Mesendoderm (in vitro differentiated cells): ENCODE data around the gene RRAS2.
"Not testable (repeated sequence)": the region's sequence is repeated elsewhere in the genome, so short reads cannot be mapped to it uniquely, and the experiment has no call there.

Experiments
- DNase-seq: peaks from one replicate; pipeline ENCODE4 v3.0.0; 2013
- H2AK5ac ChIP-seq: 2 replicates; pipeline ENCODE4 v1.6.1; 2013; ENCODE audit warnings: low read length, inconsistent platforms
- H2BK120ac ChIP-seq: 2 replicates; pipeline ENCODE4 v1.6.1; 2013; ENCODE audit warnings: low read depth, mild to moderate bottlenecking, low read length, moderate library complexity, mixed read lengths
- H2BK15ac ChIP-seq: replicated peaks from 2 replicates; pipeline ENCODE4 v1.6.1; 2013; ENCODE audit warnings: low read depth, mild to moderate bottlenecking, moderate library complexity
- H2BK5ac ChIP-seq: 2 replicates; pipeline ENCODE4 v1.6.1; 2013; ENCODE audit warnings: low read length, inconsistent platforms
- H3K18ac ChIP-seq: 2 replicates; pipeline ENCODE4 v1.6.1; 2013; ENCODE audit warnings: mild to moderate bottlenecking, low read length, mixed read lengths
- H3K23ac ChIP-seq: one replicate; pipeline ENCODE4 v1.6.1; 2013; ENCODE audit warnings: low read length
- H3K27ac ChIP-seq: 2 replicates; pipeline ENCODE4 v1.5.1; 2013; ENCODE audit warnings: low read depth, mild to moderate bottlenecking, inconsistent platforms, low read length, moderate library complexity
- H3K27me3 ChIP-seq: 2 replicates; pipeline ENCODE4 v1.6.1; 2013; ENCODE audit warnings: low read length, control low read depth, mild to moderate bottlenecking, inconsistent platforms; ENCODE audit not compliant: insufficient read depth, poor library complexity
- H3K36me3 ChIP-seq: 2 replicates; pipeline ENCODE4 v1.6.1; 2013; ENCODE audit warnings: low read length, inconsistent platforms; ENCODE audit not compliant: control insufficient read depth, insufficient read depth
- H3K4ac ChIP-seq: one replicate; pipeline ENCODE4 v1.6.1; 2013; ENCODE audit warnings: low read depth, mild to moderate bottlenecking, low read length, moderate library complexity
- H3K4me1 ChIP-seq: 2 replicates; pipeline ENCODE4 v1.6.1; 2013; ENCODE audit warnings: low read depth, low read length, inconsistent platforms; ENCODE audit not compliant: control insufficient read depth
- H3K4me2 ChIP-seq: 2 replicates; pipeline ENCODE4 v1.6.1; 2013; ENCODE audit warnings: low read length
- H3K4me3 ChIP-seq: 2 replicates; pipeline ENCODE4 v1.5.1; 2013; ENCODE audit warnings: mild to moderate bottlenecking, low read length
- H3K56ac ChIP-seq: one replicate; pipeline ENCODE4 v1.6.1; 2013; ENCODE audit warnings: low read length
- H3K79me1 ChIP-seq: 2 replicates; pipeline ENCODE4 v1.6.1; 2013; ENCODE audit warnings: low read length, inconsistent platforms
- H3K79me2 ChIP-seq: 2 replicates; pipeline ENCODE4 v1.6.1; 2013; ENCODE audit warnings: mild to moderate bottlenecking, low read length; ENCODE audit not compliant: control insufficient read depth, insufficient read depth
- H3K9ac ChIP-seq: 2 replicates; pipeline ENCODE4 v1.6.1; 2013; ENCODE audit warnings: low read length, inconsistent platforms
- H4K5ac ChIP-seq: one replicate; pipeline ENCODE4 v1.6.1; 2013; ENCODE audit warnings: low read length
- H4K8ac ChIP-seq: one replicate; pipeline ENCODE4 v1.6.1; 2013; ENCODE audit warnings: low read depth, mild to moderate bottlenecking, control low read depth, low read length, moderate library complexity
- WGBS: extraction: QIAGEN DNeasy Blood & Tissue Kit; methylation state at CpG from one replicate; pipeline ENCODE4 v1.1.7; 2013; ENCODE audit warnings: low lambda C conversion rate, missing lambda C conversion rate; ENCODE audit not compliant: insufficient coverage; ENCODE audit errors: extremely low coverage; 5-methylcytosine and 5-hydroxymethylcytosine counted together

RRAS2 gene

GRCh38 chr11:14254533-14255237 lies 104.3 kb downstream of the RRAS2 start:
- Histone ChIP-seq H3K4me3 (no peak overlapping the region), H3K36me3 (no peaks in the 10 kb centered on the region), H3K4me1 (no peaks in the 10 kb centered on the region), H4K5ac (no peak overlapping the region), H3K4ac (no peak overlapping the region), H3K56ac (no peak overlapping the region), H2BK15ac (no peak overlapping the region), H2AK5ac (no peak overlapping the region), H3K79me2 (no peaks in the 10 kb centered on the region), H3K9ac (no peak overlapping the region), H4K8ac (no peak overlapping the region), H3K18ac (no peak overlapping the region), H2BK5ac (no peak overlapping the region), H3K4me2 (no peak overlapping the region), H3K27ac (no peak overlapping the region), H3K79me1 (no peaks in the 10 kb centered on the region), H3K27me3 (no peaks in the 10 kb centered on the region), H3K23ac (no peak overlapping the region), H2BK120ac (no peak overlapping the region)
- WGBS, result no CpG with 5 or more reads among the region's 13 CpGs
- DNase-seq, result no peak

DNA sequence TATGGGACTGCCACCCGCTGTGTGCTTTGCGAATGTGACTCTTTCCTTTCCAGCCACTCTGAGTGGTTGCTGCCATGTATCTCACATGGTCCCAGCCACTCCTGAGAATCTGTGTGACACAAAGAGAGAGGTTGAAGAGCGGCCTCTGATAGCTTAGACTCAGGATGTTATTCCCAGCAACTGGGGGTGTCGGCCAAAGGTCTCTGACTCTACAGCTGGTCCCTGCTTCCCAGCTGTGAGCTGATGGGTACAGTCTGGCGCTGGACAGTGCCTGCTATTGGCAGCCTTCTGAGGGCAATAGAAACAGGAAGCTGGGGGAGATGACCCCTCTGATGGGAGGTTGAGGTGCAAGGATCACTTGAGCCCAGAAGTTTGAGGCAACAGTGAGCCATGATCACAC lies 105.1 kb downstream of the RRAS2 start:
- Histone ChIP-seq H2BK15ac (no peak overlapping the region), H2BK120ac (no peak overlapping the region), H4K8ac (no peak overlapping the region), H3K9ac (no peak overlapping the region), H2AK5ac (no peak overlapping the region), H3K4ac (no peak overlapping the region), H3K79me2 (no peaks in the 10 kb centered on the region), H3K36me3 (no peaks in the 10 kb centered on the region), H3K4me1 (no peaks in the 10 kb centered on the region), H3K56ac (no peak overlapping the region), H3K4me3 (no peak overlapping the region), H3K79me1 (no peaks in the 10 kb centered on the region), H4K5ac (no peak overlapping the region), H2BK5ac (no peak overlapping the region), H3K27me3 (no peaks in the 10 kb centered on the region), H3K4me2 (no peak overlapping the region), H3K27ac (no peak overlapping the region), H3K18ac (no peak overlapping the region), H3K23ac (no peak overlapping the region)
- no CpG with 5 or more reads among the region's 5 CpGs for WGBS
- DNase-seq, result no peak

DNA sequence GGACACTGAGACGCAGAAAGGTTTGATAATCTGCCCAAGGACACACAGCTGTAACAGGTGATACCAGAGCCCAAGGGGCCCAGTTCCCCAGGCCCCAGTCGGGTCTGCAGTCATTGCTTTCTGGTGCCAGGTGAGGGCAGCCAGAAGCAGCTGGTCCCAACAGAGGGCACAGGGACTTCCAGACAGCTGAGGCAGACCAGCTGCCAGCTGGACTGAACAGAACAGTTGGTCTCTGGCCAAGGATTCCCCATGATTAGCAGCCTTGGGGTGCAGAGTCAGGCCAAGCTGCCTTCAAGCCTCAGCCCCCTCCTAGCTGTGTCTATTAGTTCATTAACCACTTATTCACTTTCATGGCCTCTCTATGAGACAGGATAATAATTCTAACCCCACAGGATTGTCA lies 105.6 kb downstream of the RRAS2 start:
- H3K27ac ChIP-seq, result no peak overlapping the region
- no peaks in the 10 kb centered on the region for H3K36me3 ChIP-seq
- no peak overlapping the region for H3K9ac ChIP-seq
- H3K4me2 ChIP-seq, result no peak overlapping the region
- no peak overlapping the region for H2BK5ac ChIP-seq
- no peak overlapping the region for H4K5ac ChIP-seq
- H3K18ac ChIP-seq, result no peak overlapping the region
- H3K27me3 ChIP-seq, result no peaks in the 10 kb centered on the region
- H3K4me3 ChIP-seq, result no peak overlapping the region
- H3K4ac ChIP-seq, result no peak overlapping the region
- no peaks in the 10 kb centered on the region for H3K4me1 ChIP-seq
- no peak overlapping the region for H4K8ac ChIP-seq
- H3K23ac ChIP-seq, result no peak overlapping the region
- H2BK15ac ChIP-seq, result no peak overlapping the region
- WGBS, result no CpG with 5 or more reads among the region's 2 CpGs
- H2BK120ac ChIP-seq, result no peak overlapping the region
- H3K79me2 ChIP-seq, result no peaks in the 10 kb centered on the region
- DNase-seq, result no peak
- no peaks in the 10 kb centered on the region for H3K79me1 ChIP-seq
- H2AK5ac ChIP-seq, result no peak overlapping the region
- H3K56ac ChIP-seq, result no peak overlapping the region

GRCh38 chr11:14252501-14252900 lies 106.5 kb downstream of the RRAS2 start:
- not testable (repeated sequence) for H3K18ac ChIP-seq, H3K4me1 ChIP-seq, H3K4ac ChIP-seq, H4K8ac ChIP-seq, H2AK5ac ChIP-seq, H3K4me3 ChIP-seq, H2BK15ac ChIP-seq, H3K56ac ChIP-seq, H3K79me2 ChIP-seq, H3K27ac ChIP-seq, H4K5ac ChIP-seq, H3K27me3 ChIP-seq, H3K36me3 ChIP-seq, H2BK120ac ChIP-seq, DNase-seq, H3K9ac ChIP-seq, H3K4me2 ChIP-seq, H3K79me1 ChIP-seq, H2BK5ac ChIP-seq, H3K23ac ChIP-seq
- WGBS, result no CpG with 5 or more reads among the region's 12 CpGs

DNA sequence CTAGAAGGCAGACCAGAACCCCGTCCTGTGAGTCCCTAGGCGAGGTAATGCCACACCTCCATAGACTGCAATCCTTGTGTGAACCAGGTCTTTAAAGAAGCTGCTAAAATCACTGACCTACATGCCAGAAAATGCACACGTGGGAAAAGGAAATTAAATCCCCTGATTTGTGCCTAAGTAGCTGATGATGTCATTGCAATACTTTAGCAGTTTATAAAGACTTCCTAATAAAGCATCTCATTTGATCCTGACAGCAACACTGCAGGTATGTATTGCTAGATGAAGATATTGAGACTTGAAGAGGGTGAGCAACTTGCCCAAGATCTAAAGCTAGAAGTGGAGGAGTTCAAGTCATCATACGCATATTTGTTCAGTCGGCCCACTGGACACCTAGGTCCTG lies 107.2 kb downstream of the RRAS2 start:
- Histone ChIP-seq H2BK15ac (no peak overlapping the region), H2BK120ac (no peak overlapping the region), H4K5ac (no peak overlapping the region), H3K79me2 (no peaks in the 10 kb centered on the region), H3K4me2 (no peak overlapping the region), H3K4ac (no peak overlapping the region), H3K4me3 (no peak overlapping the region), H3K56ac (no peak overlapping the region), H3K27ac (no peak overlapping the region), H3K4me1 (no peaks in the 10 kb centered on the region), H3K36me3 (no peaks in the 10 kb centered on the region), H3K79me1 (no peaks in the 10 kb centered on the region), H3K27me3 (no peaks in the 10 kb centered on the region), H2BK5ac (no peak overlapping the region), H3K23ac (no peak overlapping the region), H2AK5ac (no peak overlapping the region), H3K18ac (no peak overlapping the region), H4K8ac (no peak overlapping the region), H3K9ac (no peak overlapping the region)
- WGBS, result no CpG with 5 or more reads among the region's 5 CpGs
- DNase-seq, result no peak
